Osteoblast (primary cell): ENCODE measurements around the gene ZNF804B. TPM values are rescaled to one million over a fixed set of nuclear protein-coding genes. Genes with fewer than 3 reads are reported as not detected.

Source experiments
- DNase-seq: peaks from one replicate; pipeline ENCODE4 v3.0.0; 2011; ENCODE audit warnings: low spot score, mixed read lengths; ENCODE audit not compliant: insufficient read length; ENCODE audit errors: missing footprints
- H2AFZ ChIP-seq: 2 replicates; pipeline ENCODE4 v1.6.0; 2011; ENCODE audit warnings: mild to moderate bottlenecking, low read length
- H3K27ac ChIP-seq: 2 replicates; pipeline ENCODE4 v1.5.1; 2011; ENCODE audit warnings: mild to moderate bottlenecking, low read depth, low read length, moderate library complexity
- H3K27me3 ChIP-seq: 2 replicates; pipeline ENCODE4 v1.6.0; 2012; ENCODE audit warnings: mild to moderate bottlenecking, control low read depth, inconsistent platforms, low read length, moderate library complexity; ENCODE audit not compliant: insufficient read depth
- H3K36me3 ChIP-seq: 2 replicates; pipeline ENCODE4 v1.5.1; 2011; ENCODE audit warnings: mild to moderate bottlenecking, low read length, control low read depth, moderate library complexity; ENCODE audit not compliant: insufficient read depth
- H3K4me1 ChIP-seq: 2 replicates; pipeline ENCODE4 v1.5.1; 2011; ENCODE audit warnings: mild to moderate bottlenecking, low read length, control low read depth, moderate library complexity; ENCODE audit not compliant: insufficient read depth
- H3K4me2 ChIP-seq: 2 replicates; pipeline ENCODE4 v1.6.0; 2011; ENCODE audit warnings: mild to moderate bottlenecking, low read length; ENCODE audit not compliant: insufficient read depth
- H3K4me3 ChIP-seq: fragments of 200-600 bp; sonication (generic); 3 replicates; pipeline ENCODE4 v1.5.1; 2012; ENCODE audit warnings: mild to moderate bottlenecking, low read length, inconsistent platforms; ENCODE audit not compliant: insufficient read depth
- H3K79me2 ChIP-seq: 2 replicates; pipeline ENCODE4 v1.6.0; 2012; ENCODE audit warnings: mild to moderate bottlenecking, low read length, control low read depth, inconsistent platforms; ENCODE audit not compliant: insufficient read depth
- H3K9me3 ChIP-seq: 2 replicates; pipeline ENCODE4 v1.5.1; 2011; ENCODE audit warnings: low read depth, low read length, control low read depth
- H4K20me1 ChIP-seq: 2 replicates; pipeline ENCODE4 v1.6.0; 2012; ENCODE audit warnings: mild to moderate bottlenecking, low read length, control low read depth; ENCODE audit not compliant: insufficient read depth
- CTCF ChIP-seq: IDR thresholded peaks from 2 replicates; pipeline ENCODE4 v1.5.1; 2011; ENCODE audit warnings: mild to moderate bottlenecking, low read depth, low read length, moderate library complexity; ENCODE audit errors: extremely low read depth
- total RNA-seq: library from RNA; depleted of rRNA; stranded (reverse); fragments of >200 nt; gene quantifications from 2 replicates; pipeline ENCODE4 v1.2.3, GENCODE V29; 2012

The ZNF804B gene
- total RNA-seq, 1 donor = not detected

DNA sequence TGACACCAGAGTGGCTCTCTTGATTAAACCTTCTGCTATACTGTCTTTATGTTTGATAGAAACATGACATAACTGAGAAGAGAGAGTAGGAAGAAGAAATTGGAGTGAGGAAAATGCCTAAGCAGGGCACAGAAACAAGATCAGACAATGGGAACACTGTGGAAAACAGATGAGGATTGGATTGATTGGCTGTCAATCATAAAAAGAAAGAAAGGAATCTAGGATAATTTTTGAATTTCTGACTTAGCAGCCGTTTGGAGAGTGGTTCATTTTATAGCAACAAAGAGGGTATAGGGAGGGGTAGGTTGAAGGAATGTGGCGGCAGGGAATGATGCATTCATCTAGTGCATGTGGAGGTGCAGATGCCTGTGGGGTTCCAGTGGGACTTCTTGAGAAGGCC lies 28.3 kb downstream of the ZNF804B start:
- Histone ChIP-seq H3K4me1 (no peaks in the 10 kb centered on the region), H3K79me2 (no peaks in the 10 kb centered on the region), H3K27ac (no peak overlapping the region), H3K4me2 (no peak overlapping the region), H3K9me3 (no peaks in the 10 kb centered on the region), H3K27me3 (no peaks in the 10 kb centered on the region), H4K20me1 (no peaks in the 10 kb centered on the region), H3K4me3 (no peak overlapping the region), H3K36me3 (no peaks in the 10 kb centered on the region), H2AFZ (no peak overlapping the region)
- DNase-seq = no peak
- no peak for TF ChIP-seq CTCF

GRCh38 chr7:88789480-88790064 lies 30.1 kb downstream of the ZNF804B start:
- TF ChIP-seq CTCF = peak; percentile 49
- H3K79me2 ChIP-seq = no peaks in the 10 kb centered on the region
- no peaks in the 10 kb centered on the region for H3K27me3 ChIP-seq
- H4K20me1 ChIP-seq = no peaks in the 10 kb centered on the region
- no peak overlapping the region for H3K4me2 ChIP-seq
- H3K9me3 ChIP-seq = no peaks in the 10 kb centered on the region
- H3K36me3 ChIP-seq = no peaks in the 10 kb centered on the region
- no peak overlapping the region for H3K27ac ChIP-seq
- H2AFZ ChIP-seq = no peak overlapping the region
- DNase-seq = no peak
- no peak overlapping the region for H3K4me3 ChIP-seq
- H3K4me1 ChIP-seq = no peaks in the 10 kb centered on the region

GRCh38 chr7:88791891-88792290 lies 32.4 kb downstream of the ZNF804B start:
- no peak overlapping the region for H3K4me2 ChIP-seq
- H3K4me1 ChIP-seq = no peaks in the 10 kb centered on the region
- DNase-seq = no peak
- no peaks in the 10 kb centered on the region for H3K9me3 ChIP-seq
- no peaks in the 10 kb centered on the region for H3K36me3 ChIP-seq
- no peak overlapping the region for H3K4me3 ChIP-seq
- TF ChIP-seq CTCF = no peak
- no peaks in the 10 kb centered on the region for H4K20me1 ChIP-seq
- H3K27me3 ChIP-seq = no peaks in the 10 kb centered on the region
- no peaks in the 10 kb centered on the region for H3K79me2 ChIP-seq
- no peak overlapping the region for H2AFZ ChIP-seq
- H3K27ac ChIP-seq = no peak overlapping the region

GRCh38 chr7:88792361-88792760 lies 32.9 kb downstream of the ZNF804B start:
- no peaks in the 10 kb centered on the region for H4K20me1 ChIP-seq
- no peak overlapping the region for H3K4me2 ChIP-seq
- H2AFZ ChIP-seq = no peak overlapping the region
- no peaks in the 10 kb centered on the region for H3K79me2 ChIP-seq
- H3K4me3 ChIP-seq = no peak overlapping the region
- no peak overlapping the region for H3K27ac ChIP-seq
- TF ChIP-seq CTCF = no peak
- no peaks in the 10 kb centered on the region for H3K4me1 ChIP-seq
- no peaks in the 10 kb centered on the region for H3K9me3 ChIP-seq
- DNase-seq = no peak
- no peaks in the 10 kb centered on the region for H3K27me3 ChIP-seq
- no peaks in the 10 kb centered on the region for H3K36me3 ChIP-seq
